ENCODE measurements around the gene ZNF24.

- TF ChIP-seq, protein P1, sequence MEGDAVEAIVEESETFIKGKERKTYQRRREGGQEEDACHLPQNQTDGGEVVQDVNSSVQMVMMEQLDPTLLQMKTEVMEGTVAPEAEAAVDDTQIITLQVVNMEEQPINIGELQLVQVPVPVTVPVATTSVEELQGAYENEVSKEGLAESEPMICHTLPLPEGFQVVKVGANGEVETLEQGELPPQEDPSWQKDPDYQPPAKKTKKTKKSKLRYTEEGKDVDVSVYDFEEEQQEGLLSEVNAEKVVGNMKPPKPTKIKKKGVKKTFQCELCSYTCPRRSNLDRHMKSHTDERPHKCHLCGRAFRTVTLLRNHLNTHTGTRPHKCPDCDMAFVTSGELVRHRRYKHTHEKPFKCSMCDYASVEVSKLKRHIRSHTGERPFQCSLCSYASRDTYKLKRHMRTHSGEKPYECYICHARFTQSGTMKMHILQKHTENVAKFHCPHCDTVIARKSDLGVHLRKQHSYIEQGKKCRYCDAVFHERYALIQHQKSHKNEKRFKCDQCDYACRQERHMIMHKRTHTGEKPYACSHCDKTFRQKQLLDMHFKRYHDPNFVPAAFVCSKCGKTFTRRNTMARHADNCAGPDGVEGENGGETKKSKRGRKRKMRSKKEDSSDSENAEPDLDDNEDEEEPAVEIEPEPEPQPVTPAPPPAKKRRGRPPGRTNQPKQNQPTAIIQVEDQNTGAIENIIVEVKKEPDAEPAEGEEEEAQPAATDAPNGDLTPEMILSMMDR (IDR thresholded peaks at IDR 0.05 in 4 of 5, conservative IDR thresholded peaks at IDR 0.05 in 1 of 5) = no peak
- no peak for TF ChIP-seq POLR2A (IDR thresholded peaks at IDR 0.05)
Measured at GRCh38 chr18:35345950-35346349, 1.7 kb upstream of the ZNF24 start.
